Colonic mucosa (tissue), 4 donors: ENCODE data around the gene MAPK4. TPM values are rescaled to one million over a fixed set of nuclear protein-coding genes. Genes with fewer than 3 reads are reported as not detected.
A peak's percentile ranks its signal among the peaks of the same experiment; 100 is the strongest.
"Not testable (repeated sequence)": the region's sequence is repeated elsewhere in the genome, so short reads cannot be mapped to it uniquely, and the experiment has no call there.

ENCODE experiments used
- DNase-seq: peaks from one replicate; pipeline ENCODE4 v3.0.0-alpha.2; 2020
- H3K27ac ChIP-seq: fragments of 200-600 bp; one replicate; pipeline ENCODE4 v1.8.0; 2021
- H3K27me3 ChIP-seq: fragments of 200-600 bp; one replicate; pipeline ENCODE4 v1.8.0; 2021
- H3K36me3 ChIP-seq: fragments of 200-600 bp; one replicate; pipeline ENCODE4 v1.8.0; 2021
- H3K4me1 ChIP-seq: fragments of 200-600 bp; one replicate; pipeline ENCODE4 v1.8.0; 2021; ENCODE audit warnings: mild to moderate bottlenecking
- H3K4me3 ChIP-seq: fragments of 200-600 bp; one replicate; pipeline ENCODE4 v1.8.0; 2021
- H3K9ac ChIP-seq, 2 donors: one replicate each; pipeline ENCODE4 v1.7.0; 2013; ENCODE audit warnings: control low read depth in 2 of 2, low read depth in 2 of 2, low read length in 2 of 2
- H3K9me3 ChIP-seq: fragments of 200-600 bp; one replicate; pipeline ENCODE4 v1.8.0; 2021
- intact Hi-C: fragments of 100-400 bp; cut with DNase I; formaldehyde crosslinking; loops from one replicate; pipeline ENCODE4 v1.14.1; 2022
- total RNA-seq, 2 donors: library from RNA; stranded (reverse); fragmentation: NEBNext Ultra II Directional in 1 of 2; extraction: Animal tissue kit (Norgen Biotek cat#: 25700) in 1 of 2; gene quantifications; one replicate each; pipeline ENCODE4 v1.2.1, GENCODE V29; 2021
- TF ChIP-seq, protein P1 (sequence below): fragments of 200-600 bp; IDR thresholded peaks from one replicate; pipeline ENCODE4 v1.8.0; 2022; ENCODE audit warnings: antibody characterized with exemption, mild to moderate bottlenecking
- donor health status: healthy.
- donor health status: DM: no; HTN: no; CAD: no.
- donor health status: DM: no; HTN: no; CAD: no.

The MAPK4 gene
- 1 to 10 TPM in 1 of 2 donors, under 1 TPM in 1; 0.27 to 1.8 TPM for total RNA-seq

DNA sequence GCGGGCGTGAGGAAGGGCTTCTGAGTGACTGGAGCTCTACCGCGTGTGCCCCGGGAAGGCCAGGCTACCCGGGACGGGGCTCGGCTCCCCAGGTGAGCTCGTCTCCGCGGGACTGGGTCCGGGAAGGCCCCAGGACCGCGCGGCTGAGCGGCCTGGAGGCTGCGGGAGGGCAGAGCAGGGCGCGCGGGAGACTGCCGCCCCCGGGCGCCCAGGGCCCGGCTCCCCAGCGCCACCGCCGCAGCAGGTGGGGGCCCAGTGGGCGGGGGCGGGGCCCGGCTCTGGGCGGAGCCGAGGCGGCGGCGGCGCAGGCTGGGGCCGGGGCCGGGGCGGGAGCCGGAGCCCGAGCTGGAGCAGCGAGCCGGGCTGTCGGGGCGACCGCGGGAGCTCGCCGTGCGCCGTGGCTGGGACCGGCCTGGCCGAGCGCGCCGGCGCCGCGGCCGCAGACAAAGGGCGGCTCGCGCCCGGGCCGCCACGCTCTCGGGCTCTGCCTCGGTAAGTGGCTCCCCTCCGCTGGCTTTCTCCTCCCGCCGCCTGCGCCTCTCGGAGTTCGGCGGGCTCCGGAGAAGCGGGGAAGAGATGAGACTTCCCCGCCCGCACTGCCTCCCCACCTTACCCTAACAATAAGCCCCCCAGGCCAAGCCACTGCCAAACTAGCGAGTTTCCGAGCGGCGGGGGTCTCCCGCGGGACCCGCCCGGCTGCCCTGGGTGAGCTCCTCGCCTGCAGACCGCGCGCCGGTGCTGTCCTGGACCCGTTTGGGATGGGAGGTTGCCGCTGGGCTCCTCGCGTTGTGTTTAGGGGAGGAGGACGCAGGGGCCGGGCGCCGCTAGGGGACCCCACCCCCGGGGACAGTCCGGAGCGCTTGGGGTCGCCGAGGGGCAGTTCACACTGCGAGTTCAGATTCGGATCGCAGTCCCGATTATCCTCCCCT lies at the start of gene MAPK4:
Gene MAPK4, plus strand, starts transcription at position 336 of the 929 bp plus-strand sequence. CDS start 103,872 bp downstream, outside the sequence.
- no peak within 1 kb of the TSS for H3K27ac ChIP-seq
- TF ChIP-seq, protein P1, sequence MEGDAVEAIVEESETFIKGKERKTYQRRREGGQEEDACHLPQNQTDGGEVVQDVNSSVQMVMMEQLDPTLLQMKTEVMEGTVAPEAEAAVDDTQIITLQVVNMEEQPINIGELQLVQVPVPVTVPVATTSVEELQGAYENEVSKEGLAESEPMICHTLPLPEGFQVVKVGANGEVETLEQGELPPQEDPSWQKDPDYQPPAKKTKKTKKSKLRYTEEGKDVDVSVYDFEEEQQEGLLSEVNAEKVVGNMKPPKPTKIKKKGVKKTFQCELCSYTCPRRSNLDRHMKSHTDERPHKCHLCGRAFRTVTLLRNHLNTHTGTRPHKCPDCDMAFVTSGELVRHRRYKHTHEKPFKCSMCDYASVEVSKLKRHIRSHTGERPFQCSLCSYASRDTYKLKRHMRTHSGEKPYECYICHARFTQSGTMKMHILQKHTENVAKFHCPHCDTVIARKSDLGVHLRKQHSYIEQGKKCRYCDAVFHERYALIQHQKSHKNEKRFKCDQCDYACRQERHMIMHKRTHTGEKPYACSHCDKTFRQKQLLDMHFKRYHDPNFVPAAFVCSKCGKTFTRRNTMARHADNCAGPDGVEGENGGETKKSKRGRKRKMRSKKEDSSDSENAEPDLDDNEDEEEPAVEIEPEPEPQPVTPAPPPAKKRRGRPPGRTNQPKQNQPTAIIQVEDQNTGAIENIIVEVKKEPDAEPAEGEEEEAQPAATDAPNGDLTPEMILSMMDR, result no peak
- H3K4me3 ChIP-seq, result peak within 1 kb of the TSS; percentile 53
- intact Hi-C loops, result no loop called here
- H3K36me3 ChIP-seq, result no peaks in the 10 kb centered on the region
- H3K4me1 ChIP-seq, result no peaks in the 10 kb centered on the region
- DNase-seq, result peak; percentile 37
- peak within 1 kb of the TSS; percentile 12 to 48 for H3K9ac ChIP-seq
- peaks cover 44% of the 10 kb centered on the region for H3K27me3 ChIP-seq
- H3K9me3 ChIP-seq, result no peaks in the 10 kb centered on the region

DNA sequence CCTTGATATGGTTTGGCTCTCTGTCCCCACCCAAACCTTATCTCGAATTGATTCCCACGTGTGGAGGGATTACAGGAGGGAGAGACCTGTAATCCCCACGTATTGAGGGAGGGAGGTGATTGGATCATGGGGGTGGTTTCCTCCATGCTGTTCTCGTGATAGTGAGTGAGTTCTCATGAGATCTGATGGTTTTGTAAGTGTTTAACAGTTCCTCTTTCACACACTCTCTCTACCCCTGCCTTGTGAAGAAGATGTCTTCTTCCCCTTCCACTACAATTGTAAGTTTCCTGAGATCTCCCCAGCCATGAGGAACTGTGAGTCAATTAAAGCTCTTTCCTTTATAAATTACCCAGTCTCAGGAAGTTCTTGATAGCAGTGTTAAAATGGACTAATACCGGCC lies 42.6 kb upstream of the MAPK4 start:
- DNase-seq, H3K4me1 ChIP-seq, H3K27me3 ChIP-seq, H3K36me3 ChIP-seq, intact Hi-C loops, H3K9ac ChIP-seq, H3K4me3 ChIP-seq, H3K9me3 ChIP-seq, H3K27ac ChIP-seq: not testable (repeated sequence)

DNA sequence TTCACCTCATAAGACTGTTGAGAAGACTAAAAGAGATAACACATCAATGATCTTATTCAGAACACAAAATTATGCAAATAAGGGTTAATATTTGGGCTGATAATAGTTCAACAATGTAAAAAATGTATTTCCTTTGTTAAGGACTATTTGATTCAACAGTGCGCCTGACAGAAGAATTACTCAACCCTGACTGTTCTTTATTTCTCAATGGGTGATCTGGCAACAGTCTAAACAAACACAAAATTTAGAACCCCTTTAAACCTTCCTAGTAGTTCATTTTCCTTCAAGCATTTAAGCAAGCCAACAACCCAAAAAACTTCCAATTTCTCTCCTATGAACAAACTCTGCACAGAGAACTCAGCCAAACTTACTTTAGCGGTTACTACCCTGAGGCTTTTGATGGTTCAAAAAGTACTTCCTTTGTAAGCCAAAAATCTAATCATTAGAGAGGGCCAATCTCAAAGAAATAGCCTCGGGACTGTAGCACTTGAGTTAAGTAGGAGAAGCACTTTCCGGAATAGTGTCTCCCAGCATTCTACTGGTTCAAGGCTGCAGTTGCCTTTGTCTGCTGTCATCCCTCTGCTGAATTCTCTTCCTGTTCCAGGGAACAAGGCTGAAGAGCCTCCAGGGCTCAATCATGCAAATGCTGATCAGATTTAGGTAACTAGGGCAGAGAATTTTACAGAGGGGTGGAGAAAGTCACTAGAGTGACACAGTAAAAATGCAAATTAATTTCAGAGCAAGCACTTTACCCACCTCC lies 40.9 kb upstream of the MAPK4 start:
- Histone ChIP-seq H3K4me1 (no peaks in the 10 kb centered on the region), H3K9ac (no peak overlapping the region), H3K9me3 (no peaks in the 10 kb centered on the region), H3K4me3 (no peak overlapping the region), H3K36me3 (no peaks in the 10 kb centered on the region), H3K27me3 (no peaks in the 10 kb centered on the region), H3K27ac (no peak overlapping the region)
- intact Hi-C loops, result no loop called here
- DNase-seq, result no peak
- TF ChIP-seq, protein P1, result no peak

DNA sequence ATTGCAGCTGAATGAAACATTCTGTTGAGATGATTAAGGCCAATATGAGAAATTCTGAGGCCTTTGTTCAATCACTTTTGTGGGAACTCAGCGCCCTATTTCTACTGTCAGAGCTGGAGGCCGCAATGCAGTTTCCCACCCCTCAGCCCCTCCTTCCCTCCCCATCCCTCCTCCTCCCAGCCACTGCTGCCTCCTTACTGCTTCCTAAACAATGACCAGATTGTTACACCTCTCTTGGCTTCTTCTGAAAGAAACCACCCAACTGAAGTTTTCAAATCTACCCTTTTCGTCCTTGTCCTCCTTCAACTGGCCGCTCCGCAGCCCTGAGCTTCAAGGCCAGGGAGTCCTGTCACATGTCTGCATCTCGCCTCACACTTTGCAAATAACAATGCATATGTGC lies 36.7 kb upstream of the MAPK4 start:
- no peak for DNase-seq
- intact Hi-C loops, result no loop called here
- Histone ChIP-seq H3K4me3 (no peak overlapping the region), H3K27ac (no peak overlapping the region), H3K9ac (no peak overlapping the region), H3K27me3 (no peaks in the 10 kb centered on the region), H3K4me1 (no peaks in the 10 kb centered on the region), H3K9me3 (no peaks in the 10 kb centered on the region), H3K36me3 (no peaks in the 10 kb centered on the region)
- TF ChIP-seq, protein P1, result no peak

DNA sequence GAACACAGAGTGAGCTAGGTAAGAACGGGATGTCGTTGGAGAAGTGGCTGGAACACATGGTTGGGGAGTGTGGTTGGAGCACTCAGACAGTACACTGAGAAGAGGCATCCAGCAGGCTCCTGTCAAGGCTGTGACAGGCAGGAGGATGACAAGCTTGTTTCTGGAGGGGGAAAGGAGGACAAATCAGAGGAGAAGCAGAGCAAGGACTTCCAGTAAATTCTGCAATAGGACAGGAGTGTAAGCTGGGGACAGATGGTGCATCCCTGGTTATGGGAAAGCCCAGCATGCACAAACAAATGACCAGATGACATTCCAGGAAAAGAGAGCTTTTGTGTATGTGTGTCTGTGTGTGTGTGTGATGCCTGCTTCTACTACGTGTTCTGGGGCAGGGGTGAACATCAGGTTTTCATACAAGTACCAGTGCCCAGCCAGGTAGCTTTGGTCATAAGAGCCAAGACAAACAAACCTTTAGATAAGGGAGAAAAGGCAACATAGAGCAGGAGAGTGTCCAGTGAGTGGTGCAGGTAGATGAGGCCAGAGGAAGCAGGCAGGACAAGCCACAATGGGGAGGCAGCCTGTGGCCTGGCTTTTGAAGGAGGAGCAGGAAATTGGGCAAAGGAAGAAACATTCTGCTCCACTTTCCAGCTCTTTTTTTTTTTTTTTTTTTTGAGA lies 32.1 kb upstream of the MAPK4 start:
- Histone ChIP-seq H3K9me3 (no peaks in the 10 kb centered on the region), H3K4me1 (no peaks in the 10 kb centered on the region), H3K27ac (no peak overlapping the region), H3K9ac (no peak overlapping the region), H3K27me3 (no peaks in the 10 kb centered on the region), H3K4me3 (no peak overlapping the region), H3K36me3 (no peaks in the 10 kb centered on the region)
- DNase-seq, result no peak
- TF ChIP-seq, protein P1, result no peak
- intact Hi-C loops, result no loop called here
